ENCODE results near the gene CALD1.

Gene CALD1

GRCh38 chr7:134778941-134779740 is at the start of gene CALD1 (continued):
- TF ChIP-seq ZNF366 (tag by site-specific recombination; conservative IDR thresholded peaks at IDR 0.05) (peak; percentile 87), ZSCAN4 (tag by site-specific recombination; IDR thresholded peaks at IDR 0.05) (no peak), HOXC10 (CRISPR knock-in tag; IDR thresholded peaks at IDR 0.05) (no peak), PRDM4 (tag by site-specific recombination; IDR thresholded peaks at IDR 0.05) (no peak), HOXA7 (CRISPR knock-in tag; IDR thresholded peaks at IDR 0.05; ENCODE audit: borderline replicate concordance) (no peak), ZNF585B (tag by site-specific recombination; IDR thresholded peaks at IDR 0.05) (no peak), ZIC2 (tag by site-specific recombination; IDR thresholded peaks at IDR 0.05) (peak; percentile 33; the same call in 1 of the 2 replicates), ZNF341 (tag by site-specific recombination; IDR thresholded peaks at IDR 0.05; ENCODE audit: low read depth) (no peak), ZNF112 (tag by site-specific recombination; IDR thresholded peaks at IDR 0.05) (no peak), RBAK (tag by site-specific recombination; IDR thresholded peaks at IDR 0.05) (no peak), ZNF157 (tag by site-specific recombination; IDR thresholded peaks at IDR 0.05) (no peak), PRDM6 (tag by site-specific recombination; IDR thresholded peaks at IDR 0.05) (peak; percentile 68), ZNF354C (tag by site-specific recombination; IDR thresholded peaks at IDR 0.05; ENCODE audit: borderline replicate concordance, low read depth) (no peak), HOXD13 (CRISPR knock-in tag; IDR thresholded peaks at IDR 0.05; ENCODE audit: borderline replicate concordance) (no peak), ZBTB20 (tag by site-specific recombination; IDR thresholded peaks at IDR 0.05) (peak; percentile 58; the same call in 1 of the 2 replicates), CTCF (tag by site-specific recombination; IDR thresholded peaks at IDR 0.05) (peak; percentile 31; the same call in 1 of the 2 replicates), ZNF660 (tag by site-specific recombination; IDR thresholded peaks at IDR 0.05) (peak; percentile 57; the same call in 1 of the 2 replicates), ZNF600 (tag by site-specific recombination; IDR thresholded peaks at IDR 0.05) (peak; percentile 97), ZSCAN18 (tag by site-specific recombination; IDR thresholded peaks at IDR 0.05) (no peak), ZNF174 (tag by site-specific recombination; IDR thresholded peaks at IDR 0.05) (no peak), INSM2 (tag by site-specific recombination; IDR thresholded peaks at IDR 0.05) (peak; percentile 30; the same call in 1 of the 2 replicates), AEBP2 (tag by site-specific recombination; IDR thresholded peaks at IDR 0.05; ENCODE audit: borderline replicate concordance) (no peak), ZNF2 (tag by site-specific recombination; IDR thresholded peaks at IDR 0.05) (no peak; the same call in 1 of the 2 replicates)

Data from HEK293 (cell line).